Vagina (tissue), 2 donors: ENCODE measurements around the gene SCAF4. TPM values are rescaled to one million over a fixed set of nuclear protein-coding genes. Genes with fewer than 3 reads are reported as not detected.
A peak's percentile ranks its signal among the peaks of the same experiment; 100 is the strongest.
"Not testable (repeated sequence)": the region's sequence is repeated elsewhere in the genome, so short reads cannot be mapped to it uniquely, and the experiment has no call there.

Source experiments
- DNase-seq, 2 donors: peaks; one replicate each; pipeline ENCODE4 v3.0.0-alpha.2; 2017; ENCODE audit errors: extremely low spot score in 2 of 2
- H3K27ac ChIP-seq: fragments of 200-600 bp; sonication (generic); one replicate; pipeline ENCODE4 v1.5.1; 2019
- H3K27me3 ChIP-seq: fragments of 200-600 bp; sonication (generic); one replicate; pipeline ENCODE4 v1.5.1; 2019
- H3K36me3 ChIP-seq, 2 donors: fragments of 200-600 bp; sonication (generic); one replicate each; pipeline ENCODE4 v1.5.1; 2017 to 2019
- H3K4me1 ChIP-seq: fragments of 200-600 bp; sonication (generic); one replicate; pipeline ENCODE4 v1.5.1; 2019
- H3K4me3 ChIP-seq, 2 donors: fragments of 200-600 bp; sonication (generic); 1 replicate in 1 of 2; 2 replicates in 1 of 2; pipeline ENCODE4 v1.5.1; 2016 to 2019
- H3K9me3 ChIP-seq: fragments of 200-600 bp; sonication (generic); one replicate; pipeline ENCODE4 v1.5.1; 2019
- POLR2A ChIP-seq, 2 donors: fragments of 450-650 bp; IDR thresholded peaks; one replicate each; pipeline ENCODE4 v1.6.1; 2017; ENCODE audit warnings: antibody characterized with exemption in 2 of 2, mild to moderate bottlenecking in 2 of 2, moderate library complexity in 2 of 2
- POLR2AphosphoS5 ChIP-seq, 2 donors: sonication (generic); formaldehyde crosslinking; IDR thresholded peaks; one replicate each; pipeline ENCODE4 v1.9.0; 2017; ENCODE audit warnings: antibody characterized with exemption in 2 of 2, mild to moderate bottlenecking in 2 of 2, low read depth in 1 of 2; ENCODE audit not compliant: insufficient read depth in 1 of 2
- intact Hi-C: fragments of 100-400 bp; cut with DNase I; formaldehyde crosslinking; loops from one replicate; pipeline ENCODE4 v1.15.1; 2023
- total RNA-seq: library from RNA; depleted of rRNA; stranded (reverse); fragments of >200 nt; gene quantifications from one replicate; pipeline ENCODE4 v1.2.3, GENCODE V29; 2016
- TF ChIP-seq, protein P1 (sequence below), 3 experiments: fragments of 450-650 bp in 2 of 3; fragments of 200-600 bp in 1 of 3; sonication (generic) in 1 of 3; IDR thresholded peaks; one replicate each; pipeline ENCODE4 v1.5.1; 2017 to 2019; ENCODE audit warnings: antibody characterized with exemption in 3 of 3, mild to moderate bottlenecking in 2 of 3, moderate library complexity in 2 of 3

Gene SCAF4
- total RNA-seq, 1 donor from 2014 or later: 23.1 TPM

GRCh38 chr21:31668651-31669491 lies 63.0 kb downstream of the SCAF4 start:
- DNase-seq: no peak
- Histone ChIP-seq H3K4me3 (no peak overlapping the region), H3K36me3 (peaks cover 0 to 36% of the 10 kb centered on the region in 2 donors), H3K27ac (peak overlapping the region; percentile 9), H3K9me3 (no peaks in the 10 kb centered on the region), H3K4me1 (peaks cover 53% of the 10 kb centered on the region), H3K27me3 (no peaks in the 10 kb centered on the region)
- TF ChIP-seq POLR2AphosphoS5 (IDR thresholded peaks at IDR 0.05; ENCODE audit: insufficient read depth in 1 of 2, low read depth in 1 of 2): peak in 1 of 2 donors; percentile 49
- TF ChIP-seq POLR2A (IDR thresholded peaks at IDR 0.05): no peak
- TF ChIP-seq, protein P1, sequence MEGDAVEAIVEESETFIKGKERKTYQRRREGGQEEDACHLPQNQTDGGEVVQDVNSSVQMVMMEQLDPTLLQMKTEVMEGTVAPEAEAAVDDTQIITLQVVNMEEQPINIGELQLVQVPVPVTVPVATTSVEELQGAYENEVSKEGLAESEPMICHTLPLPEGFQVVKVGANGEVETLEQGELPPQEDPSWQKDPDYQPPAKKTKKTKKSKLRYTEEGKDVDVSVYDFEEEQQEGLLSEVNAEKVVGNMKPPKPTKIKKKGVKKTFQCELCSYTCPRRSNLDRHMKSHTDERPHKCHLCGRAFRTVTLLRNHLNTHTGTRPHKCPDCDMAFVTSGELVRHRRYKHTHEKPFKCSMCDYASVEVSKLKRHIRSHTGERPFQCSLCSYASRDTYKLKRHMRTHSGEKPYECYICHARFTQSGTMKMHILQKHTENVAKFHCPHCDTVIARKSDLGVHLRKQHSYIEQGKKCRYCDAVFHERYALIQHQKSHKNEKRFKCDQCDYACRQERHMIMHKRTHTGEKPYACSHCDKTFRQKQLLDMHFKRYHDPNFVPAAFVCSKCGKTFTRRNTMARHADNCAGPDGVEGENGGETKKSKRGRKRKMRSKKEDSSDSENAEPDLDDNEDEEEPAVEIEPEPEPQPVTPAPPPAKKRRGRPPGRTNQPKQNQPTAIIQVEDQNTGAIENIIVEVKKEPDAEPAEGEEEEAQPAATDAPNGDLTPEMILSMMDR (IDR thresholded peaks at IDR 0.05): no peak
- intact Hi-C loops: no loop called here

GRCh38 chr21:31667639-31668038 lies 64.3 kb downstream of the SCAF4 start:
- no peak for TF ChIP-seq POLR2A (IDR thresholded peaks at IDR 0.05)
- no peak for TF ChIP-seq POLR2AphosphoS5 (IDR thresholded peaks at IDR 0.05; ENCODE audit: insufficient read depth in 1 of 2, low read depth in 1 of 2)
- TF ChIP-seq, protein P1 (IDR thresholded peaks at IDR 0.05): no peak
- Histone ChIP-seq H3K9me3 (no peaks in the 10 kb centered on the region), H3K4me3 (no peak overlapping the region), H3K27me3 (no peaks in the 10 kb centered on the region), H3K4me1 (peaks cover 65% of the 10 kb centered on the region), H3K36me3 (peaks cover 0 to 41% of the 10 kb centered on the region in 2 donors), H3K27ac (no peak overlapping the region)
- DNase-seq: no peak
- intact Hi-C loops: no loop called here

GRCh38 chr21:31667132-31667531 lies 64.8 kb downstream of the SCAF4 start:
- H3K9me3 ChIP-seq: no peaks in the 10 kb centered on the region
- no peak for TF ChIP-seq POLR2AphosphoS5 (IDR thresholded peaks at IDR 0.05; ENCODE audit: insufficient read depth in 1 of 2, low read depth in 1 of 2)
- TF ChIP-seq, protein P1 (IDR thresholded peaks at IDR 0.05): no peak
- no peak for TF ChIP-seq POLR2A (IDR thresholded peaks at IDR 0.05)
- H3K4me3 ChIP-seq: no peak overlapping the region
- H3K36me3 ChIP-seq: peaks cover 0 to 40% of the 10 kb centered on the region in 2 donors
- no peaks in the 10 kb centered on the region for H3K27me3 ChIP-seq
- no peak for DNase-seq
- H3K4me1 ChIP-seq: peaks cover 70% of the 10 kb centered on the region
- intact Hi-C loops: no loop called here
- H3K27ac ChIP-seq: no peak overlapping the region

GRCh38 chr21:31666445-31667010 lies 65.4 kb downstream of the SCAF4 start:
- intact Hi-C loops: no loop called here
- peaks cover 0 to 34% of the 10 kb centered on the region in 2 donors for H3K36me3 ChIP-seq
- no peak for TF ChIP-seq POLR2A (IDR thresholded peaks at IDR 0.05)
- TF ChIP-seq, protein P1 (IDR thresholded peaks at IDR 0.05): no peak
- no peak for TF ChIP-seq POLR2AphosphoS5 (IDR thresholded peaks at IDR 0.05; ENCODE audit: insufficient read depth in 1 of 2, low read depth in 1 of 2)
- H3K27me3 ChIP-seq: no peaks in the 10 kb centered on the region
- H3K27ac ChIP-seq: no peak overlapping the region
- no peak overlapping the region for H3K4me3 ChIP-seq
- no peaks in the 10 kb centered on the region for H3K9me3 ChIP-seq
- DNase-seq: no peak
- H3K4me1 ChIP-seq: peaks cover 76% of the 10 kb centered on the region

DNA sequence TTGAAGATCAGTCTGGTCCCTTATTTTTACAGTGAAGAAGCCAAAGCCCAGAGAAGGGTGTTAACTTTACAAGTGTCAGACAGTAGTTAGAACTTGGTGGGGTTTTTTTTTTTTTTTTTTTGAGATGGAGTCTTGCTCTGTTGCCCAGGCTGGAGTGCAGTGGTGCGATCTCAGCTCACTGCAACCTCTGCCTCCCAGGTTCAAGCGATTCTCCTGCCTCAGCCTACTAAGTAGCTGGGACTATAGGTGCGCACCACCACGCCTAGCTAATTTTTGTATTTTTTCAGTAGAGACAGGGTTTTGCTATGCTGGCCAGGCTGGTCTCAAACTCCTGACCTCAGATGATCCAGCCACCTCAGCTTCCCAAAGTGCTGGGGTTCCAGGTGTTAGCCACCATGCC lies 66.0 kb downstream of the SCAF4 start:
- intact Hi-C loops, H3K4me3 ChIP-seq, H3K27me3 ChIP-seq, DNase-seq, H3K27ac ChIP-seq, H3K9me3 ChIP-seq: not testable (repeated sequence)
- Histone ChIP-seq H3K4me1 (peaks cover 83% of the 10 kb centered on the region), H3K36me3 (peaks cover 0 to 30% of the 10 kb centered on the region in 2 donors)
